GM19035 (cell line): ENCODE data around the gene JOSD1.
A peak's percentile ranks its signal among the peaks of the same experiment; 100 is the strongest.
"Not testable (repeated sequence)": the region's sequence is repeated elsewhere in the genome, so short reads cannot be mapped to it uniquely, and the experiment has no call there.

Experiments used
- ATAC-seq: cut with Tn5 transposase; IDR thresholded peaks from one replicate; pipeline ENCODE4 v1.9.1; 2021; ENCODE audit not compliant: unreplicated experiment

The JOSD1 gene

GRCh38 chr22:38694049-38694448 is 6.7 kb downstream of the JOSD1 start:
- ATAC-seq, result no peak

- ATAC-seq, result no peak
Observed at GRCh38 chr22:38689651-38690050, 11.1 kb downstream of the JOSD1 start.

GRCh38 chr22:38685761-38686160 is 15.0 kb downstream of the JOSD1 start:
- no peak for ATAC-seq

- no peak for ATAC-seq
Observed at GRCh38 chr22:38684895-38685294, 15.8 kb downstream of the JOSD1 start.

- peak; percentile 93 for ATAC-seq
Observed at GRCh38 chr22:38681582-38682335, 19.0 kb downstream of the JOSD1 start, which contains the start of gene TOMM22. TOMM22 (plus strand) TSS chr22:38681957; CDS start chr22:38681979, 22 bp downstream.

- ATAC-seq, result no peak
Observed at GRCh38 chr22:38675833-38676232, 24.9 kb downstream of the JOSD1 start.

- no peak for ATAC-seq
Observed at GRCh38 chr22:38674888-38675287, 25.9 kb downstream of the JOSD1 start.

GRCh38 chr22:38657045-38657909 is 43.5 kb downstream of the JOSD1 start:
- ATAC-seq, result peak; percentile 36

- ATAC-seq, result peak; percentile 69
Observed at GRCh38 chr22:38656256-38657044, 44.3 kb downstream of the JOSD1 start, which contains the start of the genes CBY1 and FAM227A. CBY1 (plus strand) TSS chr22:38656638; CDS start chr22:38668055, 11,417 bp downstream. FAM227A (minus strand) TSS chr22:38656392; CDS start chr22:38650168, 6,224 bp downstream.

GRCh38 chr22:38655519-38656255 is 45.1 kb downstream of the JOSD1 start:
- no peak for ATAC-seq

- ATAC-seq, result no peak
Observed at GRCh38 chr22:38653741-38654140, 47.0 kb downstream of the JOSD1 start.

GRCh38 chr22:38652859-38653258 is 47.9 kb downstream of the JOSD1 start:
- ATAC-seq, result no peak

GRCh38 chr22:38649841-38650522 is 50.8 kb downstream of the JOSD1 start:
- no peak for ATAC-seq

- ATAC-seq, result no peak
Observed at GRCh38 chr22:38645430-38645829, 55.3 kb downstream of the JOSD1 start.

GRCh38 chr22:38644245-38644644 is 56.5 kb downstream of the JOSD1 start:
- not testable (repeated sequence) for ATAC-seq

- ATAC-seq, result no peak
Observed at GRCh38 chr22:38641476-38642040, 59.2 kb downstream of the JOSD1 start.

GRCh38 chr22:38638728-38639127 is 62.0 kb downstream of the JOSD1 start:
- no peak for ATAC-seq

GRCh38 chr22:38638216-38638615 is 62.5 kb downstream of the JOSD1 start:
- no peak for ATAC-seq
